HG03442 (cell line): Measurements from ENCODE around the gene S1PR2.
A peak's percentile ranks its signal among the peaks of the same experiment; 100 is the strongest.
"Not testable (repeated sequence)": the region's sequence is repeated elsewhere in the genome, so short reads cannot be mapped to it uniquely, and the experiment has no call there.

Experiments used
- ATAC-seq: cut with Tn5 transposase; IDR thresholded peaks from one replicate; pipeline ENCODE4 v1.9.1; 2021; ENCODE audit warnings: mild to moderate bottlenecking, moderate library complexity; ENCODE audit not compliant: unreplicated experiment

Gene S1PR2

DNA sequence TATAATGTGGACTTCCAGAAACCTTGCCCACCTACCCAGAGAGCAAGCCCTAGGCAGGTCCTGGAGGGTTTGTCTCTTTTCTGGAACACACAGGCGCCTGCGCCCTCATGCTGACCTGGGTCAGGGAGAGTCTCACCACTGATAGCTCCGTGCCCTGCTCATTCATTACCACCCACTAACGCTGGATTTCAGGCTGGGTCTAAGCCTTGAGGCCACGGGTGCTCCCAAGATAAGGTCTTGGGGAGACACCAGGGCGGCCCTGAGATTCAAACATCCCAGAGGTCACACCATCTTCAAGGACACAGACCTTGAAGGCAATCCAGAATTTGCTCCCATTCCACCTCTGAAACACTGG is 5.1 kb downstream of the S1PR2 start:
- ATAC-seq: no peak

DNA sequence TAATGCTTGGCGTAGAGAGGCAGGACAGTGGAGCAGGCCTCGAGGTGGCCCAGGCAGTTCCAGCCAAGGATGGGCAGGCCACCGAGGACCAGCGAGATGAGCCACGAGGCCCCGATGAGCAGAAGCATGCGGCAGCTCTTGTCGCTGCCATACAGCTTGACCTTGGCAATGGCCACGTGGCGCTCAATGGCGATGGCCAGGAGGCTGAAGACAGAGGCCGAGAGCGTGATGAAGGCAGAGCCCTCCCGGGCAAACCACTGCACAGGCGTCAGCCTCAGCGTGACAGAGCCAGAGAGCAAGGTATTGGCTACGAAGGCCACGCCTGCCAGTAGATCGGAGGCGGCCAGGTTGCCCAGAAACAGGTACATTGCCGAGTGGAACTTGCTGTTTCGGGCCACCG is 6.8 kb downstream of the S1PR2 start:
- ATAC-seq: no peak

DNA sequence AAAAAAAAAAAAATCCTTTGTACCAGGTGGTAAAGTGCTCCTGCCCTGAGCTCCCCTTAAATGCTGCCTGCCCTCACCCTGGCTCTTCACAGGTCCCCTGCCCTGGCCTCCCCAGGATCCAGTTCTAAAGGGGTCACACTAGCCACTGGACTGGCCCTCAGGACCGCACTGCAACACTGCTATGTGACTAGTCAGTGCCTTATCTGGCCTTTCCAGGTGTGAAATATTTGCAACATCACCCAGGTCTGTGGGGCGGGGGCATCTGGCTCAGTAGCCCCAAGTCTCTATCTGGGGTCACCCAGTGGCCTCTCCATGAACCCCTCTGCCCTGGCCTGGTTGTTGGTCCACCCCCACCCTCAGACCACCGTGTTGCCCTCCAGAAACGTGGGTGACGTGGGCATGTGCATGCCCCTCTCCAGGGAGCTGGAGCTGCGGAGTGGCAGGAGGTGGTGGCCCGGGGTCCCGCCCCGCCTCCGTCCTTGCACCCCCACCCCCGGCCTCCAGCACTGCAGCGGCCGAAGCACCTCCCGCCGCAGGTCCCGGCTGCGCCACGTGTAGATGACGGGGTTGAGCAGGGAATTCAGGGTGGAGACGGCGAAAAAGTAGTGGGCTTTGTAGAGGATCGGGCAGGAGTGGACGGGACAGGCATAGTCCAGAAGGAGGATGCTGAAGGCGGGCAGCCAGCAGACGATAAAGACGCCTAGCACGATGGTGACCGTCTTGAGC is 7.5 kb downstream of the S1PR2 start:
- no peak for ATAC-seq

DNA sequence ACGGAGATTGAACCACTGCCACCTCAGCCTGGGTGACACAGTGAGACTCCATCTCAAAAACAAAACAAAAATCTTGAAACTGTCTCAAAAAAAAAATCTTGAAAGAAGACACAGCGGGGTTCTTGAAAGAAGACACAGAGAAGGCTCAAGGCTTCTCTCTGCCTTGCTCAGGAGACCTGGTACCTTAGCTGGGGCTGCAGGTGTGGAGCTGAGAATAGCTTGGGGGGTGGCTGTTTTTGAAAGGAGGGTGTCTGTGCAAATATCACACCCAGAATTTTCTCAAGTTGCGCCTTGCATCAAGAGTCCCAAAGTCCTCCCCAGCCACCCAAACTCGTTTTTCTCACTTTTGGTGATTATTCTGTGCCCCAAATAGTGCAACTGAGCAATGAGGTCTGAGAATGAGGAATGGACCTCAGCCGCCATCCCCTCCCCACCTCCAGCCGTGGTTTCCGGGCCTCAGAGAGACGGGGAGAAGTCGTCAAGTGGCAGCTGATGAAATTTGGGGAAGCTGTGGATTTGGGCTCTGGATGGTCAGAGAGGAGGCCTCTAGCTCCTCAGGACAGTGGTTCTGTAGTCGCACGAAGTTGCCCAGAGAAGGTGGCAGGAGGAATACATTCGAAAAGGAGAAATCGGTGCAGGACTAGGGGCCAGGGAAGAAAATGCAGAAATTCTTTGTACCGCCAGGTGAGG is 8.8 kb downstream of the S1PR2 start:
- ATAC-seq: no peak

DNA sequence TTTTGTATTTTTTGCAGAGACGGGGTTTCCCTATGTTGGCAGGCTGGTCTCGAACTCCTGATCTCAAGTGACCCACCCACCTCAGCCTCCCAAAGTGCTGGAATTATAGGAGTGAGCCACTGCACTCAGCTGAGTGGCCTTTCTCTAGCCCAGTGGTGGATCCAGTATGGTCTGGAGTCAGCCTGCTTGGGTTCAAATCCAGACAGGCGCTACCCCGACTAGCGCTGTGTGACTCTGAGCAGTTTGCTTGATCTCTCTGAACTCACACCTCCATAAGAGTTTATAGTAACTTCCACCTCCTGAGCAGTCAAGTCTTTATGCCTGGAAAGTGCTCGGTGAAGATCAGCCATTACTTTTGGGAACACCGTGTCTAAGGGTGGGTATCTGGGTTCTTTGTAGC is 10.4 kb downstream of the S1PR2 start:
- ATAC-seq: no peak

DNA sequence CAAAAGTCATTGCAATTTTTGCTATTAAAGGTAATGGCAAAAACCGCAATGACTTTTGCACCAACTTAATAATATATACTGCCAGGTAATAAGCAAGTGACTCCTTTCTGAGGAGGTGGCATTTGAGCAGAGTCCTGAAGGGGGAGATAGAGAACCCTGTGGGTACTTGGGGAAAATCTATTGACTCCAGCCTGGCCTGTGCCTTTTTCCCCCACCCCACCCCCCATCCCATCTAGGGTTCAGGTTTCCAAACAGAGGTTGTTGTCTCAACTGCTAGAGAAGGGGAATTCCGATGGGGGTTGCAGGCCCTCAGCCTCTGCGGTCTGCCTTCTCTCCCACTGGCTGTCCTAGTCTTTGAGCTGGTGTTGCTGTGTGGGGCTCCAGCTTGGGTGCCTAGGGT is 11.5 kb downstream of the S1PR2 start:
- peak; percentile 59 for ATAC-seq

DNA sequence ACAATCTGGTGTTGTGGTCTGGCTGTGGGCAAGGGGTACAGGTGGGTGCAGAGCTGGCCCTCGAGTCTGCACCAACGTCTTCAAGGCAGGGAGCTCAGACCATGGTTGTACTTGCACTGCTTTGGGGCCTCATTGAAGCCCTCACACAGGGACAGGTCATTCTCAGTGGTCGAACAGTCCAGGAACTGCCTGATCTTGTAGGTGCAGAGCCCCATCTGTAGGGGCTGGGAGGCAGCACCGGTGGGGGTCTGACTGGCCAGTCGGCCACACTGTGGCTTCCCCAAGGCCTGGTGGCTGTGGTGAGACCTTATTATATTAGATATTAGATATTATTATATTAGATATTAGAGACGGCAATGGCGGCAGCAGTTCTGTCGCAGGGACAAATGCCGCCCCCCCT is 14.0 kb downstream of the S1PR2 start:
- ATAC-seq: no peak

DNA sequence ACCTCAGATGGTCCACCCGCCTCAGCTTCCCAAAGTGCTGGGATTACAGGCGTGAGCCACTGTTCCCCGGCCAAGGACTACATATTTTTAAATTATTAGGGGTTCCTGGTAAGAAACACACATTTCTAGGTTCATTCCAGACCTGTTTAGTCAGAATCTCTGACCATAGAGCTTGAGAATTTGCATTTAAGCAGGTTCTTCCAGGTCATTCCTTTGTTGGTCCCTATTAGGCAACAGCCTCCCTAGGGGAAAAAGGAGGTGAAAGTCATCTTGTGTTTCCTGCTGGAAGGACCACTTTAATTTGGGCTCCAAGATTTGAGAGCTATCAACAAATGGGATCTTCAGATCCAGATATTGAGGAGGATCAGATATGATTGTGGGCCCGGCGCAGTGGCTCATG is 16.3 kb downstream of the S1PR2 start:
- ATAC-seq: no peak

DNA sequence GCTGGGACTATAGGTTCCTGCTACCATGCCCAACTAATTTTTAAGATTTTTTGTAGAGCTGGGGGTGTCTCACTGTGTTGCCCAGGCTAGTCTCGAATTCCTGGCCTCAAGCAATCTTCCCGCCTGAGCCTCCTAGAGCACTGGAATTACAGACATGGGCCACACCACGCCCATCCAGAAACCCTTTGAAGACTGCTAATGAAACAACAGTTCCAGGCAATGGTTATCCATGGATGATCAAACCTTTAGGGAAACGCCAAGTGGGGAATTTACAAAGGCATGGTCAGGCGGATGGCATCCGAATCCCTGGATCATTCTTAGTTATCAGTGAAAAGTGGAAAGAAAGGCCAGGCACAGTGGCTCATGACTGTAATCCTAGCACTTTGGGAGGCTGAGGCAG is 19.4 kb downstream of the S1PR2 start:
- no peak for ATAC-seq

DNA sequence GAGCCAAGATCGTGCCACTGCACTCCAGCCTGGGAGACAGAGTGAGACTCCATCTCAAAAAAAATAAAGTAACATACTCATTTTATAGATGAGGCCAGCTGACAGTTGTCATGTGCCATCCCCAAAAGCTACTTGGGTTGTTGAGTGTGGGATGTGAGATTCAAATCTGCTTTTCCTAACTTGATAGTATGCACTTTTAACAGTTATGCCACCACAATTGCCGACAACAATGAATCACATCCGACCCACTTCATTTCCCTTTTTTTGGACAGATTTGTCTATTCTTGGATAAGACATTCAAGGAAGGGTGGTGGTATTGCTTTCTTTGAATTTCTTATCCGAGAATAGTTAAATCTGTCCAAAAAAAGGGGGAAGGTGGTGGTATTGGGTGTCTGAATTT is 20.1 kb downstream of the S1PR2 start:
- ATAC-seq: no peak

DNA sequence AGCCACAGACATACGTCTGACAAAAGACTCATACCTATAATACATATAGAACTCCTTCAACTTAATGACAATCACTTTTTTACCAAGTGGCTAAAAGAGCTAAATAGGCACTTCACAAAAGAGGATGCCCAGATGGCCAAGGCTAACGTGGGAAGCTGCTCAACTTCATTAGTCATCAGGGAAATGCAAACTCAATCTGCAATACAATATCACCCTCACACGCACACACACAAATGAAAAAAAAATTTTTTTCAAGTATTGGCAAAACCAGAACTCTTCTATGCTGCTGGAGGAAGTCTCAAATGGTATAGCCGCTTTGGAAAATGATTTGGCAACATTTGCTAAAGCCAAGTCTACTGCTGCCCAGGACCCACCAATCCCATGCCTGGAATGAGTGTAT is 21.8 kb downstream of the S1PR2 start:
- no peak for ATAC-seq

DNA sequence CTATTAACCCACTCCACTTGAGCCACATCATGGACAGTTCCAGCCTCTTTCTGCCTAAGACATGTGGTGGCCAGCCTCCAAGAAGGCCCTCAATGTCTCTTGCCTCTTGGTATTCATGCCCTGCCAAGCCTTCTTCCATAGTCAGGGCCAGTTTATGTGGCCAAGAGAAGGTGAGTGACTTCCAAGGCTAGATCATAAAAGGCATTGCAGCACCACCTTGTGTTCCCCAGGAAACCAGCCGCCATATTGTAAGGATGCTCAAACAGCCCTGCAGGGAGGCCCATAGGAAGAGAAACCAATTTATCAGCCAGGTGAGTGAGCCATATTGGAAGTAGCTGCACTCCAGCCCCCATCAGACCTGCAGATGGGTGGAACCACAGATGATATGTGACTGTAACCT is 24.1 kb downstream of the S1PR2 start:
- no peak for ATAC-seq

DNA sequence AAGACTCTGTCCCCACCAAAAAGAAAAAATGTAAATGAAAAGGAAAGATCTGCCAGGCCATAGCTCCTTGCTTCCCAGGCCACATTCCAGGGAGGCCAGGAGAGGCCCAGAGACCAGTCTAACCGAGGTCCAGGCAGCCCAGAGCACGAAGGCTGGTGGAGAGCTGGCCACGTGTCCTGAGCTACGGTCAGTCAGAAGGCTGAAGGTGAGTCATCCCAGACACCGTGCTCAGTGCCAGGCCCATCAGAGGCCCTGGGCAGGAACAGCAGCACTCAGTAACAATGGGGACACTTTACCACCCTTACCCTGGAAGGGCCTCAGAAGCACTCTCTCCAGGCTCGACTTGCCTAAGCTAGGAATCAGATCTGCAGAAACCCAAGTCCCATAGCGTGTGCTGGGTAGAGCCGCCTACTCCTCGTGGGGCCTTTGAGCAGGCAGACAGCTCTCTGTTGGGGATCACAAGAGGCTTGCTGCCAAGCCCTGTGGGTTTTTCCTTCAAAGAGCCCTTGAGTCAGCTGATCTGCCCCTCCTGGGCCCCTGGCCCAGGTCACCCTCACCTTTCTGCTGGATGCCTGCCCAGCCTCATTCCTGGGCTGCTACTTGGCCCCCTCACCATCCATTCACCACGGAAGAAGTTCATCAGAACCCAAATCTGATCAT is 24.8 kb downstream of the S1PR2 start:
- no peak for ATAC-seq

DNA sequence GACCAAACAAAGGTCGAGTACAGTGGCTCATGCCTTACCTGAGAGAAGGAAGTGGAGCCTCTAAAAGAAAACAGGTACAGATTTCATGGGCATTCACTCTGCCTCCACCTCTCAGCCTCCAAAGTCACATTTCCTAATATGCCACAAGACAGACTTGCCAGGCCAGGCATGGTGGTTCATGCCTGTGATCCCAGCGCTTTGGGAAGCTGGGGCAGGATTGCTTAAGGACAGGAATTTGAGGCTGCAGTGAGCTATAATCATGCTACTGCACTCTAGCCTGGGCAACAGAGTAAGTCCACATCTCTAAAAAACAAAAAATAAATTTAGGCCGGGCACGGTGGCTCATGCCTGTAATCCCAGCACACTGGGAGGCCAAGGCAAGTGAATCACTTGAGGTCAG is 25.5 kb downstream of the S1PR2 start:
- ATAC-seq: no peak

DNA sequence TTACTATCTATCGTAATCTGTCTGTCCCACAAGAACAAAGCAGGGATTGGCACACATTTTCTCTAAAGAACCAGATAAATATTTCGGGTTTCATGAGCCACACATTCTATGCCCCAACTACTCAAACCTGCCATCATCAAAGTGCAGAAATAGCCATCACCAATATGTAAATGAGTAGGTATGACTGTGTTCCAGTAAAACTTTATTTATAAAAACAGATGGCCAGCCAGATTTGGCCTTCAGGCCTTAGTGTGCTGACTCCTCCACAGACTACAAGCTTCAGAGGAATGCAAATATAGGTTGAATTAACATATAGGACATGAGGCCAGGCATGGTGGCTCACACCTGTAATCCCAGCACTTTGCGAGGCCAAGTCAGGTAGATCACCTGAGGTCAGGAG is 27.4 kb downstream of the S1PR2 start:
- ATAC-seq: no peak

DNA sequence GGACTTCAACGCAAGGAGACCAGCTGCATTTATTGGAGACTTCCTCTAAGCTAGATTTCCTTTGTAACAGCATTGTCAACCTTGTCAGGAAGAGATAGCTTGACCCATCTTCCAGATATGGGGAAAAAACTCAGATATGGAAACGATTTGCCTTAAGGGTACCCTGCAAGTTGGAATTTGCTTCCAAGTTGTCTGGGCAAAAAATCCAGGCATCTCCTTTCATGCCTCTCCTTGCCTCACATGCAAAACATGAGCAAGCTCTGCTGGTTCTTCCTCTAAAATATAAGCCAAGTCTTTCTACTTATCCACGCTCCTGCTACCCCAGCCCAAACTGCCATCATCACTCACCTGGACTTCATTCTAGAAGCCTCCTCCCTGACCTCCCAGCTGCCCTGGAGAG is 30.0 kb downstream of the S1PR2 start:
- no peak for ATAC-seq

DNA sequence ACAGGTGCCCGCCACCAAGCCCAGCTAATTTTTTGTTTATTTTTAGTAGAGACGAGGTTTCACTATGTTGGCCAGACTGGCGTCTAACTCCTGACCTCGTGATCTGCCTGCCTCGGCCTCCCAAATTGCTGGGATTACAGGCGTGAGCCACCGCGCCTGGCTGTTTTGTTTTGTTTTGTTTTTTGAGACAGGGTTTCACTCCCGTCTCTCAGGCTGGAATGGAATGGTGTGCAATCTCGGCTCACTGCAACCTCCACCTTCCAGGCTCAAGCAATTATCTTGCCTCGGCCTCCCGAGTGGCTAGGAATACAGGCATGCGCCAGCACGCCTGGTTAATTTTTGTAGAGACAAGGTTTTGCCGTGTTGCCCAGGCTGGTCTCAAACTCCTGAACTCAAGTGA is 31.0 kb downstream of the S1PR2 start:
- not testable (repeated sequence) for ATAC-seq

DNA sequence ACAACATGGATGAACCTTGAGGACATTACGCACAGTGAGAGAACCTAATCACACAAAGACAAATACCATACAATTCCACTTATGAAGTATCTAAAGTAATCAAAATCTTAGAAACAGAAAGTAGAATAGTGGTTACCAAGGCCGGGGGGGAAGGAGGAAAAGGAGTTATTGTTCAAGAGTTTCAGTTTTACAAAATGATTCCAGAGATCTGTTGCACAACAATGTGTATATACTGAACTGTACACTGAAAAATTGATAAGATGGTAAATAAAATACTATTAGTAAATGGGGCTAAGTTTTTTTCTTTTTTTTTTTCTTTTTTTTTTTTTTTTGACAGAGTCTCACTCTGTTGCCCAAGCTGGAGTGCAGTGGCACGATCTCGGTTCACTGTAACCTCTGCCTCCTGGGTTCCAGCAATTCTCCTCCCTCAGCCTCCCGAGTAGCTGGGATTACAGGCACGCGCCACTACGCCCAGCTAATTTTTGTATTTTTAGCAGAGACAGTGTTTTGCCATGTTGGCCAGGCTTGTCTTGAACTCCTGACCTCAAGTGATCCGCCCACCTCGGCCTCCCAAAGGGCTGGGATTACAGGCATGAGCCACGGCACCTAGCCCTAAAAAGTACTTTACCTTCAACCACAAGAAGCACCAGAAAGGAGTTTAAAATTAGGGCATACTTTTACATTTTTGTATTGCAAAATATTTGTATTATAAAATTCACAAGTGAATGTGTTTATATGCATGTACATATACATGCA is 32.1 kb downstream of the S1PR2 start:
- ATAC-seq: not testable (repeated sequence)

DNA sequence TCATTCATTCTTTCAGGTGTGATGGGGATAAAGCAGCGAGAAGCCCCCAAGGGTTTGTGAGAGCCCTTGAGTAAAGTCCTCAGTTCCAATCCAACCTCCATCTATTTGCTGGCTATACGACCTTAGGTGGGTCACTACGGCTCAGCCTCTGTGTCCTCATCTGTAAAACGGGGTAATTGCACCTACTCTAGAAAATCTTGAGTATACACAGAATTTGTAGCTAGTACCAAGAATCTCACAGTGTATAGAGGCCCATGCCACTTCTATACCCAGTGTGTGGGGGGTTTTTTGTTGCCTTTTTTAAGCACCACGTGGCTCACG is 36.0 kb downstream of the S1PR2 start:
- no peak for ATAC-seq

DNA sequence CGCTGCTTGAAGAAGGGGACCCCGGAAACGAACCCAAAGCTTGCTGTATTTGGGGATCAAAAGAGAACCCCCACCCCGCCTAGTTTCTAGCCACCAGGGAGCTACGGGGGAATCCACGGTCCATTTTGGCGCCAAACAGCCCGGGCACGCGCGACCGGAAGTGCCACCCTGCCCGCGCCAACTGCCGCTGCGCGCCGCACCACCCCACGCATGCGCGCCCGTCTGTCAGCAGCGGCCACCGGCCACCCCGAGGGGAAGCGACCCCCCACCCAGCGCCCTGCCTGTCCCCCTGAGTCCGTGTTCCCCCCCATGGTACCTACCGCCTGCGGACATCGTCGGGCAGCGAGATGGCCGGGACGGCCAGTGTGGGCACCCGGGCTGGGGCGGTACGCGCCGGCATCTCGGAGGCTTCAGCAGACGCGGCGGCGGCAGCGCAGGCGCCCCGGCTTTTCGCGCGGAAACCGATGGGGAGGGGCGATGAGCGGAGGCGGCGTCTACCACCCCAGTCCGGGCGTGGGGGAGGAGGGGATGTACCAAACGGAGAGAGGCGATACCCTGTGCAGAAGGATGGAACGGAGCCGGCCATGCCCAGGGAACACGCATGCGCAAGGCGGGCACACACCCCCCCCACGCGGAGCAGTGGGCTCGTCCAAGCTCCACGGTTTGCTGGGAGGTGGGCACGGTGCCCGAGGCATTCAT is 36.5 kb downstream of the S1PR2 start, which contains the start of gene DNMT1:
TSS of gene DNMT1 (minus strand) at position 454 of the 699 bp plus-strand sequence. CDS start at position 400, 54 bp downstream.
- peak; percentile 75 for ATAC-seq
